Measurements from ENCODE around the gene SLC25A31.

The SLC25A31 gene

DNA sequence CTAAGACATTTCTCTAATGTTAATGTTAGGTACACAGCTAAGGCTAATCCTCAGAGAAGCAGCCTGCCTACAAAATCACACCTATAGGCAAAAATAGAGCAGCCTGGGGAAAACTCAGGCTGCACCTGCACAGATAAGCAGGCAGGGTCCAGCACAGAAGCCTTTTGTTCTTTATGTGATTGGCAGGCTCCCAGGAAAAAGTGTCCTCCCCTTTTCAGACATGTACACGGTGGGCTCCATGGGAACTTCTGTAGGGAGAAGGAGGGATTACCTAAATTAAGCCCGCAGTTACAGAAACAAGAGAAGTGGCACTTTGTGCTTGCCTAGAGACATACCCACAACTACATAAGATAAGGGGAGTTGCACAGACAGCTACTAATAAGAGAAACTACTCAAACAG lies 47.9 kb downstream of the SLC25A31 start:
- DNase-seq: no peak

DNA sequence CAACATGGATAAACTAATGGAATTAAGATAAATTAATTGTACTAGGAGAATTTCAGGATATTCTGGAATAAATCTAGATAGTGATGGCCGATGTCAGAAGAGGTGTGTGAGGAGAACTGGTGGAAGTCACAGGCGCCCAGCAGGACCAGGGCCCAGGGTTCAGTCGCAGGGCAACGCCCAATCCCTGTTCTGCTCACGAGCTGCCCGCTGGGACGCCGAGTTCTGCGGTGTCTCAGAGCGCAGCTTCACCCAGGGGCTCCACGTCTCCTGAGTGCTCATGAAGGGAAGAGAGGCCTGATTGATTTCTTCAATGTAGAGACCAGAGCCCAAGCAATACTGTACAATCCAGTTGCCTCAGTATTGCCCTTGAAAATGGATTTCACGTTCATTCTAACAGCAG lies 50.4 kb downstream of the SLC25A31 start:
- DNase-seq: no peak

DNA sequence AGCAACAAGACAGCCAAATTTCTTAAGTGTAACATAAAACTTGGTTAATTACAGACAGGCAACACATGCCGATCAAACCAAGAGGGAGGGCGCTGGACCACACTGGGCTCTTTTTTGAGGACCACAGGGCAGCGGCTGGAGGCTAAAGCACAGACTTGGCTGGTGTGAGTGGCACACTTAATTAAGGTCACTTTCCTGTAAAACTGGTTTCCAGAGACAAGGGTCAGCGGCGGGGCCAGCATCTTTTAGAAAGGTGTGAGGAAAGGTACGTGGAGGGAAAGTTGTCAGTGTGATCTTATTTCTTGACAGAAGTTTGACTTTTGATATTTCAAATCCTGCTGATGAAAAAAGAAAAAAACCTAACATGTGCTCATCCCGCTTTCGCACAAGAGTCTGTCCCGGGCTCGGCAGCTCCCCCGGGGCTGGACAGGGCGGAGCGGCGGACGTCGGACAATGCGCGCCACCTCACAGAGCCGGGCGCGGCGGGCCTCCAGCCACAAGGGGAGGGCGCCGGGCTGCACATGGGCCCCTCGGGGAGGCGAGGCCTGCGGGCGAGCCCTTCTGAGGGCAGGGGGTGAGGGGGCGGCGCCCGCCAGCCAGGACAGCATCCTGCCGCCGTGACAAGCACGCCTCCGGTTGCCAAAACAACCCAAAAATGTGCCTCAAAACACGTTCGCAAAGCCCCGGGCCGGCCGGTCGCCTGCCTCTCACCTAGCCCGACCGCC lies 51.3 kb downstream of the SLC25A31 start:
- no peak for DNase-seq

DNA sequence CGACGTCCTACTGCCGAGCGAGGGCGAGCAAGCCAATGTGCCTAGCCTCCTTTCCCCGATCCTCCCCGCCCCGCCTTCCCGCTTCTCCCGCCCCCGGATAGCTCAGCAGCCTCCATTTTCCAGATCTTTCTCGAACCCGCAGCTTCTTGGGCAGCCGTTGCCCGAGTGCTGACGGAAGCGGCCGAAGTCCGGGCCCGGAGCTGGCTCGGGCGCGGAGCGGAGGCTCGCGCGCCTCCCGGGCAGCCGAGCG lies 51.8 kb downstream of the SLC25A31 start:
- no peak for DNase-seq

DNA sequence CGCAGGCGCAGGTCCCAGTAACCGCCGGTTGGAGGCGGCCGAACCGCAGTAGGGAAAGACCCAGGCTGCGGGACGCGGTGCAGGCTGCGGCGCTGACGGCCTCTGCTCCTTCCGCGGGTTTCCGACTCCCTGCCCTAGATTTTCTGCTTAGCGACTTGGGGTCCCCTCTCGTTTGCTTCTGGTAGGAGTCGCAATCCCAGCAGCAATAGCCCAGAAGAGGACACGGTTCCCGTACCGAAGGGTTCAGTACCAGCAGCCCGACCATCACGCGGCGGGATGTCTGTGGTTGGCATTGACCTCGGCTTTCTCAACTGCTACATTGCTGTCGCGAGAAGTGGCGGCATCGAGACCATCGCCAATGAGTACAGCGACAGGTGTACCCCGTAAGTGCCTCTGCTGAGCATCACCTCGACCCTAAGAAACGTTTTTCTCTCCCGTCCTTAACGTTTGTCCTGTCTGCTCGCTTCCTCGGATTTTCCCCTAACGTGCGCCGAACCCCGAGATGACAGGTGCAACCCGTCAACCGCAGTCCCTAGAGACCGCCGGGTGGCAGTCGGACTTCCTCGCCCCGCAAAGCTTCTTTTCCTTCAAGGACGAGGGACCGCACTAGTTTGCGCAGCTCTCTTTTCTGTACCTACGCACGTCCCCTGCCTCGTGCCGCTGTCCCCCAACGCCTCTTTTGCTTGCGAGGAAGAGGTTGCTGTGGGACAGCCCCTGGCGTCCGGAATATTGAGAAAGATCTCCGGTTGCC lies 52.2 kb downstream of the SLC25A31 start, which contains the start of gene HSPA4L:
TSS of gene HSPA4L (plus strand) at position 48 of the 751 bp plus-strand sequence. CDS start at position 277, 229 bp downstream.
- DNase-seq: peak; percentile 39 to 54

DNA sequence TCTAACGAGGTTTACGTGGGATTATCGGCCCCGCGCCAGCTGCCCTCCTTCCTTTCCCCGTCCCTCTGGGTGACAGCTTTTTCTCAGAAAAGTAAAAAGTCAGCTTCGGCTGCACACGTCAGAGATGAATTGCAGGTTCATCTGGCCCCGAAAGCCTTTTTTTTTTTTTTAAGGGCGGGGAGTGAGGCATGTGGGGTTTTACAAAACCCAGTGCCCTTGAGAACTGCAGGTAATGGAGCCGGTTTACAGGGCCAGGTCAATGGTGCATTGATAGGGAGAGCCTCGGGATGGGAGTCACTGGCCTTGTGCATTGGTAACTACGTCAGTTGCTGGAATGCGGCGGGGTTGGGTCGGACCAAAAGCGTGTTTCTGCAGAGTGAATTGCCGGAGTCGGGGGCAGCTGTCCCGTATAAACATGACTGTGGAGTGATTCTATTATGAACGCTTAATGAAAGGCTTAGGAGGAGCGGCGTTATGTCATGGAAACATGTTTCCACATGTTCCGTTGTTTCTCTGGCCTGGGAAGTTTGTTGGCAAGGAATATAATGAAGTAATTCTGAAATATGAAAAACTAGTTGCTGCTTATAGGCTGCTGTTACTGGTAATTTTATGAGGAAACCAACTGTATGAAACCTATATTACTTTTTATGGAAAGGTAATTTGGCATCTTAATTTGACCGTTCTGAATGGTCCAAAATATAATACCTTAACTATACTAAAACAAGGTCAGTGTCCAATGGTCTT lies 53.0 kb downstream of the SLC25A31 start:
- DNase-seq: peak in 1 of 2 donors; percentile 8

DNA sequence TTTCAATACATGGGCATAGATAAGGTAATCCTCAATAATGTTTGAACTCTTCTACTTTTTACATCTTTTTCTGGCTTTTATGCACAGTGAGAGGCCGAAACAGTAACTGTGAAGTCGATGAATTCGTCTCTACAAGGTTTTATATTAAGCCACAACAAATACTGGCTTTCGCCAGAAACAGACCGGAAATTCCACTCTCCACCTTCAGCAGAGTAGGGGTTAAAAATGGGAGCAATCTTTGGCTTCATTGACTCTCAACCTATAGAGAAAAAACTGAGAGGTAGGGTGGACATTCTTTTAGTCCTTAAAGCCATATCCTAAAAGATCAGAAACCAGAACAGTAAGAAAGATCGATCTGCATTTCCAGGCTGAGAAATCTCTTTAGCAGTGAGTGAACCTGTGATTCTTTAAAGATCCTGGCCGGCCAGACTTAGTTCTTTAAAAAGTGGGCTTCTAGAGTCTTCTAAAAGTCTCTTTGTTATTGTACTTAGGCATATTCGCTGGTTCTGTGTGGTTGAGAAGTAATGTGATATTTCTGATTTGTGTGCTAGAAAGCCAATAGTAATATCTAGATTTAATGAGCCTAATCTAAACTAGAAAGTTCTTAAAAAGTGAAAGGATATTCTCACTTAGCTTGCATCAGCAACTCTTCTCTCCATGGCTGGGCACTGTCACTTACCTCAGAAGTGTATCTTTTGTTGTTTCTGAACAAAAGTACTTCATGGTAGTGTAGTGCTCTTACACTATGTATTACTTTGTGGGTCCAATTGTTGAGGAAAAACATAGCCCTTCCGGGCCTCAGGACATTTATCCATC lies 54.0 kb downstream of the SLC25A31 start:
- DNase-seq: no peak

DNA sequence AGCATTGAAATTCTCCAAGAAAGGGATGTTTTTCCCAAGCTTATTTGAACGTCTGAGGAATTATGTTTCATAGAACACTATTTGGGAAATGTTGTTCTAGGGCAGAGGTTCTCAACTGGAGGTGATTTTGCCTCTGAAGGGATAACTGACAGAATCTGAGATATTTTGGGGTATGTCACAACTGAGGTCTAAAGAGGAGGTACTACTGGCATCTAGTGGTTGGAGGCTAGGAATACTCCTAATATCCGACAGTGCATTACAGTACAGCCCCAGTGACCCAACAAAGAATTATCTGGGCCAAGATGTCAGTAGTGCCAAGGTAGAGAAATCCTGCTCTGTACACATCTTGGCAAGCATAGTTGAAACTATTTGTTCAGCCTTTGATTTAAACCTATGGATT lies 58.3 kb downstream of the SLC25A31 start:
- no peak for DNase-seq

DNA sequence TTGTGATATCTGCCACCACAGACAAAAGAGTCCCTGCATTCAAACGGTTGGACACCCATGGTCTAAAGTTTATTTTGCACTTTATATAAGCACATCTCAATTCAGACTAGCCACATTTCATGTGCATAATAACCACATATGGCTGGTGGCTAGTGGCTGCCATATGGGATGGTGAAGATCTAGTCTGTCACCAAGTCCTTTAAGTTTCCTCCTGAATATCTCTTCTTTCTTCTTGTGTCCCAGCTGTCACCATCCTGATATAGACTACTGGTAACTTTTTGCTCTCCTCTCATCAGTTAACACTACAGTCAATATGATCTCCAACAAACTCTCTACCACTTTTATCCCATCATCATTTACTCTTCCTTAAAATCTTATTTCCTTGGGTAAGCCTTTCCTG lies 61.2 kb downstream of the SLC25A31 start:
- DNase-seq: no peak

DNA sequence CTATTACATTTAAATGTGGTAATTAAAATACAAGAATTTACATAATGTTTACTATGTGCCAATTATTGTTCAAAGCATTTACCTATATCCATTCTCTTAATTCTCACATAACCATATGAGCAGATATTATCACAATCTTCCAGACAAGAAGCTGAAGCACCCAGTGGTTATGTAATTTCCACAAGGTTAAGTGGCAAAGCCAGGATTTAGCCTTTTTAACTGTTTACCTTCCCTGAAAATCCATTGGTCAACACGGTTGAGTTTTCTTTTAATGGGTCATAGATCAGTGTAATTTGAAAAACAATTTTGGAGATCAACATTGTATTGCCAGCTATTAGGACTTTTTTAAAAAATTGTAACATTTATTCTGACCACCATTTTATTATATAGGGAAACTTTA lies 63.3 kb downstream of the SLC25A31 start:
- no peak for DNase-seq

DNA sequence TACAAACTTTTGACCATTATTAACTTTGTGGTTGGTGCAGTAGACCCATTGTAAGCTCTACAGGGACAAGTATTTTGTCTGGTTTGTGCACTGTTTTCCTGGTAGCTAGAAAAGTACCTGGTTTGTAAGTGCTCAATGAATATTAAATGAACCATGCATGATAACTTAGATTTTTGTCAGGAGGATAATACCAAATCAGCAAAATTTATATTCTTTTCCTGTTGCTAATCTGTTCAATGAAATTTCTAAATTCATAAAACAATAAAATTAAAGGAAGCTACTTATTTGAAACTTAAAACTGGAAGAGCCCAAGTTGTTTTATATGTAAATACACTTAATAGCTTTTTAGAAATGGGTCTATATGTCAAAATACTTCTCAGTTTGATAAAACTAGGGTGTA lies 69.5 kb downstream of the SLC25A31 start:
- no peak for DNase-seq

DNA sequence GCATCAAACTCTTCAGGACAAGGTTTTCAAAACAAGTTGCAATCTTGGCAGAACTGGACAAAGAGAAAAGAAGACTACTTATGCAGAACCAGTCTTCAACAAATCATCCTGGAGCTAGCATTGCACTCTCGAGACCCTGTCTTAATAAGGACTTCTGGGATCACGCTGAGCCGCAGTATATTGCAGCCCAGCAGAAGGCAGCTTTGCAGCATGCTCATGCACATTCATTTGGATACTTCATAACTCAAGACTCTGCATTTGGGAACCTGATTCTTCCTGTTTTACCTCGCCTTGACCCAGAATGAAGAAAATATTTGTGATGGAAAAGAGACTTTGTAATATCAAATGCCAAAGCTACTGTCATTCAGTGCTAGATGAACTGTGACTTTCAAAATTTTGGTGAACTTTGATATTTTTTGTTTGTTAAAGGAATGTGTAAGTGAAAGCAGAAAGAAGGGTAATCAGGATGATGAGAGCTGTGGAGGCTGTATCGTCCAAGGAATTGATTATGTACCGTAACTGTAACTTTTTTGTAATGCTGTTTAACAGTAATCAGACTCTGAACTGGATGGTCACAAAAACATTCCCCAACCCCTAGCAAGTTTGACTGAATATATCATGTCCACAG lies 79.1 kb downstream of the SLC25A31 start:
- DNase-seq: no peak

DNA sequence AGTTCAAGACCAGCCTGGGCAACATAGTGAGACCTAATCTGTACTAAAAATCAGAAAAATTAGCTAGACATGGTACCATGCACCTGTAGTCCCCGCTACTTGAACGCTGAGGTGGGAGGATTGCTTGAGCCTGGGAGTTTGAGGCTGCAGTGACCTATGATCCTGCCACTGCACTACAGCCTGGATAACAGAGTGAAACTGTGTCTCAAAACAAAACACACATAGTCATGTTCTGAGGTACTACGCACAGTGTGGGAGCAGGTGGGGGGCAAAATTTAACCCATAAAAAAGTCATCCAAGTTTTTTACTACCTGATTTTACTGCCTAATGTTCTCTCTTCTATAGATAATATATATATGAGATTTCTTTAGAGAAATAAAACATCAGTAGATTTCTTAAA lies 80.4 kb downstream of the SLC25A31 start:
- DNase-seq: no peak

DNA sequence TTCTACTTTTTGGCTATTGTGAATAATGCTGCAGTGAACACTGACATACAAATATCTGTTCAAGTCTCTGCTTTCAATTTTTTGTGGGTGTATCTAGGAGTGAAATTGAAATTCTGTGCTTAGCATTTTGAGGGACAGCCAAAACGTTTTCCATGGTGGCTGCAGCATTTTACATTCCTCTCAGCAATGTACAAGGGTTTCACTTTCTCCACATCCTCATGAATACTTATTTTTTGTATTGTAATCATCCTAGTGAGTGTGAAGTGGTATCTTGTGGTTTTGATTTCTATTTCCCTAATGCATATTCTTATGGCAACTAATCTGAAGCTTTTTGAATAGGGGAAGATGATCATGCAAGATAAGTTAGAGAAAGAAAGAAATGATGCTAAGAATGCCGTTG lies 92.2 kb downstream of the SLC25A31 start:
- DNase-seq: no peak

Measured in CD4-positive, alpha-beta T cell treated with Interleukin-4 for 1 hour (primary cell).